HepG2 (cell line): ENCODE measurements around the gene RPAP3. TPM values are rescaled to one million over a fixed set of nuclear protein-coding genes. Genes with fewer than 3 reads are reported as not detected.

Experiments used
- ARNTL ChIP-seq: sonication (generic); formaldehyde crosslinking; IDR thresholded peaks from 2 replicates; pipeline ENCODE4 v1.4.0; 2020; ENCODE audit warnings: mild to moderate bottlenecking, missing genetic modification reagents
- GFI1 ChIP-seq: sonication (generic); formaldehyde crosslinking; IDR thresholded peaks from 2 replicates; pipeline ENCODE4 v1.5.0; 2020; ENCODE audit warnings: missing genetic modification reagents, mild to moderate bottlenecking, borderline replicate concordance
- HMG20A ChIP-seq: IDR thresholded peaks from 2 replicates; pipeline ENCODE4 v1.6.1; 2016; ENCODE audit warnings: borderline replicate concordance
- HMGXB4 ChIP-seq, 2 experiments: sonication (generic) in 1 of 2; formaldehyde crosslinking in 1 of 2; IDR thresholded peaks; 2 replicates each; pipeline versions ENCODE4 v1.4.0 to v1.6.1; 2018 to 2020; ENCODE audit warnings: missing genetic modification reagents in 2 of 2, borderline replicate concordance in 1 of 2, low read depth in 1 of 2, mild to moderate bottlenecking in 1 of 2, missing biosample characterization in 1 of 2
- HOMEZ ChIP-seq: IDR thresholded peaks from 2 replicates; pipeline ENCODE4 v1.6.1; 2016; ENCODE audit warnings: low read depth
- IKZF5 ChIP-seq: IDR thresholded peaks from 2 replicates; pipeline ENCODE4 v1.6.1; 2018; ENCODE audit warnings: missing genetic modification reagents, mild to moderate bottlenecking, missing compliant biosample characterization
- KDM5A ChIP-seq: fragments of 200-600 bp; sonication (generic); IDR thresholded peaks from 2 replicates; pipeline ENCODE4 v1.7.0; 2018; ENCODE audit warnings: antibody characterized with exemption, mild to moderate bottlenecking, low read length, borderline replicate concordance
- MEIS1 ChIP-seq: sonication (generic); formaldehyde crosslinking; IDR thresholded peaks from 2 replicates; pipeline ENCODE4 v1.9.0; 2021; ENCODE audit warnings: mild to moderate bottlenecking, missing genetic modification reagents, moderate library complexity, borderline replicate concordance
- NAIF1 ChIP-seq: sonication (generic); formaldehyde crosslinking; IDR thresholded peaks from 2 replicates; pipeline ENCODE4 v1.5.0; 2020; ENCODE audit warnings: mild to moderate bottlenecking, missing genetic modification reagents, borderline replicate concordance
- PAX8 ChIP-seq: sonication (generic); formaldehyde crosslinking; IDR thresholded peaks from 2 replicates; pipeline ENCODE4 v1.8.0; 2022; ENCODE audit warnings: mild to moderate bottlenecking, missing genetic modification reagents, borderline replicate concordance
- RAD21 ChIP-seq: fragments of 450-650 bp; formaldehyde crosslinking; IDR thresholded peaks from 2 replicates; pipeline ENCODE4 v1.5.0; 2020; ENCODE audit warnings: mild to moderate bottlenecking
- RBM39 ChIP-seq: fragments of 200-400 bp; formaldehyde crosslinking; IDR thresholded peaks from one replicate; pipeline ENCODE4 v1.6.1; 2018; ENCODE audit warnings: antibody characterized with exemption, mild to moderate bottlenecking, low read depth, low read length; ENCODE audit not compliant: poor library complexity, severe bottlenecking
- TEAD3 ChIP-seq: optimal IDR thresholded peaks from 2 replicates; pipeline ENCODE3; 2016; ENCODE audit warnings: borderline replicate concordance
- ZBTB14 ChIP-seq: sonication (generic); formaldehyde crosslinking; IDR thresholded peaks from 2 replicates; pipeline ENCODE4 v1.4.0; 2020; ENCODE audit warnings: missing genetic modification reagents
- ZBTB20 ChIP-seq: sonication (generic); formaldehyde crosslinking; IDR thresholded peaks from 2 replicates; pipeline ENCODE4 v1.8.1; 2023; ENCODE audit warnings: missing genetic modification reagents, low read depth, mild to moderate bottlenecking, borderline replicate concordance
- ZBTB3 ChIP-seq: sonication (generic); formaldehyde crosslinking; IDR thresholded peaks from 2 replicates; pipeline ENCODE4 v1.4.0; 2020; ENCODE audit warnings: low read depth, mild to moderate bottlenecking, moderate library complexity, missing genetic modification reagents, borderline replicate concordance
- ZKSCAN8 ChIP-seq: IDR thresholded peaks from 2 replicates; pipeline ENCODE4 v1.6.1; 2016; ENCODE audit warnings: borderline replicate concordance, missing genetic modification reagents, missing compliant biosample characterization
- ZNF280B ChIP-seq: sonication (generic); formaldehyde crosslinking; IDR thresholded peaks from 2 replicates; pipeline ENCODE4 v1.5.0; 2020; ENCODE audit warnings: missing genetic modification reagents, mild to moderate bottlenecking, borderline replicate concordance
- ZNF839 ChIP-seq: sonication (generic); formaldehyde crosslinking; IDR thresholded peaks from 2 replicates; pipeline ENCODE4 v1.4.0; 2020; ENCODE audit warnings: missing genetic modification reagents, mild to moderate bottlenecking, borderline replicate concordance
- polyA plus RNA-seq, 8 experiments: library from polyadenylated mRNA; depleted of rRNA in 3 of 8; stranded (reverse) in 7 of 8; unstranded in 1 of 8; fragments of >200 nt; fragmentation: Illumina TruSeq in 4 of 8; extraction: Trizol in 4 of 8; gene quantifications; 2 replicates each; pipeline versions ENCODE4 v1.2.1 to v1.2.3, GENCODE V29; 2011 to 2016; ENCODE audit warnings: low read depth in 4 of 8, missing spikeins in 1 of 8, mixed read lengths in 1 of 8; ENCODE audit not compliant: insufficient read depth in 1 of 8
- total RNA-seq, 5 experiments: library from RNA; depleted of rRNA; stranded (reverse); fragments of >200 nt; fragmentation: Illumina TruSeq; extraction: Trizol; gene quantifications; 2 replicates each; pipeline ENCODE4 v1.2.3, GENCODE V29; 2016; ENCODE audit warnings: low read depth in 1 of 5

The RPAP3 gene
- total and polyA plus RNA-seq, 2 of the 13 experiments (the other 11 are each of a cell fraction or from before 2014, with no cell fraction given): 8.8 to 32.8 TPM

- TF ChIP-seq HOMEZ: no peak
- no peak for TF ChIP-seq ZNF839 (CRISPR knock-in tag)
- TF ChIP-seq RBM39: no peak
- 0 out of 2 replicates have a peak, but pooled peaks have one; percentile 27 for TF ChIP-seq ZKSCAN8 (CRISPR knock-in tag)
- TF ChIP-seq ARNTL (CRISPR knock-in tag): 0 out of 2 replicates have a peak, but pooled peaks have one; percentile 28
- no peak for TF ChIP-seq NAIF1 (CRISPR knock-in tag)
- no peak for TF ChIP-seq GFI1 (CRISPR knock-in tag)
- peak; percentile 46; the same call in 1 of the 2 replicates for TF ChIP-seq KDM5A
- TF ChIP-seq TEAD3 (CRISPR knock-in tag): peak; percentile 61
- no peak for TF ChIP-seq ZBTB3 (CRISPR knock-in tag)
- TF ChIP-seq ZNF280B: no peak
- no peak for TF ChIP-seq ZBTB20
- 0 out of 2 replicates have a peak, but pooled peaks have one; percentile 39 for TF ChIP-seq PAX8 (CRISPR knock-in tag)
- TF ChIP-seq RAD21: peak; percentile 62; the same call in 1 of the 2 replicates
- TF ChIP-seq IKZF5 (CRISPR knock-in tag): 0 out of 2 replicates have a peak, but pooled peaks have one; percentile 27
- TF ChIP-seq HMG20A: peak; percentile 13; the same call in 1 of the 2 replicates
- 0 out of 2 replicates have a peak, but pooled peaks have one; percentile 40 for TF ChIP-seq MEIS1 (CRISPR knock-in tag)
- peak; percentile 56 to 63; a peak in 2 of 4 replicates for TF ChIP-seq HMGXB4 (CRISPR knock-in tag; IDR thresholded peaks at IDR 0.05; ENCODE audit: borderline replicate concordance in 1 of 2, low read depth in 1 of 2)
- TF ChIP-seq ZBTB14: no peak
Measured at GRCh38 chr12:47651368-47652254, 54.2 kb downstream of the RPAP3 start (continued).
